Measurements from ENCODE around the gene MAST3.

Gene MAST3

DNA sequence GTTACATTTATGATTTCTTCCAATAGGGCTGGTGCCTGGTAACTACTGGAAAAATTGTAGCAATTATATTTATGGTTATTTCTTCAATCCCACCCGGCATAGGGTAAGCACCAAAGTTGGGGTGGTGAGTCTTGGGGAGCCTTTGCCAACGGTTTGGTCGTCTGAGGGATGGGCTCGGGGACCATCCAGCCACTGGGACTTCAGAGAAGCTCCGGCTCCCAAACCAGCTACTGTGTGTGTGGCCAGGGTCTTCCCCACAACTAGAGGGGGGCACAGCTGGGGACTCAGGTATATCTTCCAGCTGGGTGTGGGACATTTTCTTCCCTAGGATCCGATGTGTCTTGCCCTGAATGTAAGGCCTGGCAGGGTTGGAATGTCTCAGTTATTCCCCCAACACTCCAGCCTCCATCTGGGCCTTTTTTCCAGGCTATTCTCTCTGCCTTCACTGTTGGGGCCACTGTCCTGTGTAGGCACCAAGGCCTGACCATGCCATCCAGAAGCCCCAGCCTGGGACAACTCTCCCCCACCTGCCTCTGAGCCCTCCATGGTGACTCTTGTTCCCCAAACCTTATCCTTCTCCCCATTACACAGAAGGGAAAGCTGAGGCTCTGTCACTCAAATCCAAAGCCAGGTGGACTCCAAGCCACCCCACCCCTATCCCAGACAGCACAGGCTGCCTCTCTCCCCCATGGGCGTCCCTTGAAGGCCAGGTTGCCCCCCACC, 74.9 kb downstream of the MAST3 start:
- no peak overlapping the region for H3K4me3 ChIP-seq (ENCODE audit: extremely low read depth, insufficient read depth, low read length, poor library complexity, severe bottlenecking)
- no peak overlapping the region for H3K27ac ChIP-seq (ENCODE audit: low read depth, low read length, severe bottlenecking)
- WGBS, 2 experiments (ENCODE audit: insufficient coverage in 2 of 2): 85 to 86% methylated on average over 5 to 6 of the region's 7 CpGs
- peaks cover 26% of the 10 kb centered on the region for H3K36me3 ChIP-seq (ENCODE audit: control insufficient read depth, insufficient read depth, low read length)
- no peaks in the 10 kb centered on the region for H3K4me1 ChIP-seq (ENCODE audit: control insufficient read depth, insufficient read depth, low read length, poor library complexity, severe bottlenecking)
- no peaks in the 10 kb centered on the region for H3K9me3 ChIP-seq (ENCODE audit: control insufficient read depth, low read length)

DNA sequence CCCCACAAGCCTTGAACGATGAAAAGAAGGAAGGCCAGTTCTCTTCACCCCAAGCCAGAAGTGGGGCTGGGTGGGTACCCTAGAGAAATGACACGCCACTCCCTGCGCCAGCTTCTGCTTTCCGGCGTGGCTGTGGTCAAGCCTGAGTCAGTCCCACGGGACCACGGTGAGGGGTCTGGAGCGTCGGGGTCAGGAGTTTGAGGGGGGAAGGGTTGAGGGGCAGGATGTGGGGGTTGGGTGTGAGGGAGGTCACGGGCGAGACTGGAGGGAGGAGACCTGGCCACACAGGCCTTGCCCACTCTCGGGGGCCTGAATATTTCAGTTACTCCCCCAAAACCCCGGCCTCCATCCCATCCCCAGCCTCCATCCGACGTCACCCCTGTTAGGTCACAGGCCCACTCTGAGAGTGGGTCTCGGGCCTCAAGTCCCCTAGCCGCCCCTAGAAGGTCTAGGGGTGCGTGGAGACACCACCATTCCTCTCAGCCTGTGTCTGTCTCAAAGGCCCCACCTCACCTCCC, 75.5 kb downstream of the MAST3 start:
- Histone ChIP-seq H3K4me3 (ENCODE audit: extremely low read depth, insufficient read depth, low read length, poor library complexity, severe bottlenecking) (no peak overlapping the region), H3K27ac (ENCODE audit: low read depth, low read length, severe bottlenecking) (no peak overlapping the region)
- WGBS, 2 experiments (ENCODE audit: insufficient coverage in 2 of 2): 84 to 86% methylated on average over 10 to 13 of the region's 18 CpGs

GRCh38 chr19:18173572-18174288, 76.2 kb downstream of the MAST3 start, which contains the start of gene IFI30:
IFI30 (plus strand) TSS chr19:18173813; CDS start chr19:18173842, 29 bp downstream.
- Histone ChIP-seq H3K27ac (ENCODE audit: low read depth, low read length, severe bottlenecking) (no peak within 1 kb of the TSS), H3K4me1 (ENCODE audit: control insufficient read depth, insufficient read depth, low read length, poor library complexity, severe bottlenecking) (no peaks in the 10 kb centered on the region), H3K9me3 (ENCODE audit: control insufficient read depth, low read length) (no peaks in the 10 kb centered on the region), H3K36me3 (ENCODE audit: control insufficient read depth, insufficient read depth, low read length) (peaks cover 16% of the 10 kb centered on the region), H3K4me3 (ENCODE audit: extremely low read depth, insufficient read depth, low read length, poor library complexity, severe bottlenecking) (peak within 1 kb of the TSS; percentile 27)
- 3 to 5% methylated on average over 40 to 44 of the region's 47 CpGs for WGBS, 2 experiments (ENCODE audit: insufficient coverage in 2 of 2)

More for the DNA sequence above, 75.5 kb downstream of the MAST3 start:
- H3K36me3 ChIP-seq (ENCODE audit: control insufficient read depth, insufficient read depth, low read length): peaks cover 21% of the 10 kb centered on the region
- H3K9me3 ChIP-seq (ENCODE audit: control insufficient read depth, low read length): no peaks in the 10 kb centered on the region
- H3K4me1 ChIP-seq (ENCODE audit: control insufficient read depth, insufficient read depth, low read length, poor library complexity, severe bottlenecking): no peaks in the 10 kb centered on the region

GRCh38 chr19:18174983-18175382, 77.4 kb downstream of the MAST3 start:
- no peaks in the 10 kb centered on the region for H3K4me1 ChIP-seq (ENCODE audit: control insufficient read depth, insufficient read depth, low read length, poor library complexity, severe bottlenecking)
- peaks cover 6% of the 10 kb centered on the region for H3K36me3 ChIP-seq (ENCODE audit: control insufficient read depth, insufficient read depth, low read length)
- WGBS, 2 experiments (ENCODE audit: insufficient coverage in 2 of 2): 94% methylated on average over 10 to 11 of the region's 11 CpGs
- no peak overlapping the region for H3K4me3 ChIP-seq (ENCODE audit: extremely low read depth, insufficient read depth, low read length, poor library complexity, severe bottlenecking)
- no peaks in the 10 kb centered on the region for H3K9me3 ChIP-seq (ENCODE audit: control insufficient read depth, low read length)
- H3K27ac ChIP-seq (ENCODE audit: low read depth, low read length, severe bottlenecking): no peak overlapping the region

- H3K36me3 ChIP-seq (ENCODE audit: control insufficient read depth, insufficient read depth, low read length): no peaks in the 10 kb centered on the region
- WGBS, 2 experiments (ENCODE audit: insufficient coverage in 2 of 2): 92 to 95% methylated on average over 12 to 17 of the region's 19 CpGs
- H3K27ac ChIP-seq (ENCODE audit: low read depth, low read length, severe bottlenecking): no peak overlapping the region
- H3K9me3 ChIP-seq (ENCODE audit: control insufficient read depth, low read length): no peaks in the 10 kb centered on the region
- H3K4me1 ChIP-seq (ENCODE audit: control insufficient read depth, insufficient read depth, low read length, poor library complexity, severe bottlenecking): no peaks in the 10 kb centered on the region
- H3K4me3 ChIP-seq (ENCODE audit: extremely low read depth, insufficient read depth, low read length, poor library complexity, severe bottlenecking): no peak overlapping the region
Measured at GRCh38 chr19:18176367-18177310, 79.1 kb downstream of the MAST3 start.

DNA sequence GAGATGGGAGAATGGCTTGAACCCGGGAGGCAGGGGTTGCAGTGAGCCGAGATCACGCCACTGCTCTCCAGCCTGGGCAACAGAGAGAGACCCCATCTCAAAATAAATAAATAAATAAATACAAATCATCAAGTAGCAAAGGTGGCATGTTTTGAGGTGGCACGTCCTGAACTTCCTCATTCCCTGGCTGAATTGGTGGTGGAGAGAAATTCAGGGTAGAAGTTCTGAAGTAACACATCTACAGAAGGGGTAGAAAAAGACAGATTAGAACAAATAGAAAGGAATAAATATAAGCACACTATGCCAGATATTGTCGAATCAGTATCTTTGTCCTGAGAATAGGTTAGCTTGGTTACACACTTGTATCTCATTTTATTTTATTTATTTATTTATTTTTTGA, 82.4 kb downstream of the MAST3 start:
- no peaks in the 10 kb centered on the region for H3K9me3 ChIP-seq (ENCODE audit: control insufficient read depth, low read length)
- no peak overlapping the region for H3K27ac ChIP-seq (ENCODE audit: low read depth, low read length, severe bottlenecking)
- H3K4me1 ChIP-seq (ENCODE audit: control insufficient read depth, insufficient read depth, low read length, poor library complexity, severe bottlenecking): no peaks in the 10 kb centered on the region
- WGBS, 2 experiments (ENCODE audit: insufficient coverage in 2 of 2): 100% methylated on average over 1 of the region's 5 CpGs
- no peak overlapping the region for H3K4me3 ChIP-seq (ENCODE audit: extremely low read depth, insufficient read depth, low read length, poor library complexity, severe bottlenecking)
- no peaks in the 10 kb centered on the region for H3K36me3 ChIP-seq (ENCODE audit: control insufficient read depth, insufficient read depth, low read length)

GRCh38 chr19:18183529-18183928, 86.0 kb downstream of the MAST3 start:
- Histone ChIP-seq H3K4me3 (ENCODE audit: extremely low read depth, insufficient read depth, low read length, poor library complexity, severe bottlenecking) (no peak overlapping the region), H3K27ac (ENCODE audit: low read depth, low read length, severe bottlenecking) (no peak overlapping the region), H3K9me3 (ENCODE audit: control insufficient read depth, low read length) (no peaks in the 10 kb centered on the region), H3K4me1 (ENCODE audit: control insufficient read depth, insufficient read depth, low read length, poor library complexity, severe bottlenecking) (no peaks in the 10 kb centered on the region), H3K36me3 (ENCODE audit: control insufficient read depth, insufficient read depth, low read length) (no peaks in the 10 kb centered on the region)

DNA sequence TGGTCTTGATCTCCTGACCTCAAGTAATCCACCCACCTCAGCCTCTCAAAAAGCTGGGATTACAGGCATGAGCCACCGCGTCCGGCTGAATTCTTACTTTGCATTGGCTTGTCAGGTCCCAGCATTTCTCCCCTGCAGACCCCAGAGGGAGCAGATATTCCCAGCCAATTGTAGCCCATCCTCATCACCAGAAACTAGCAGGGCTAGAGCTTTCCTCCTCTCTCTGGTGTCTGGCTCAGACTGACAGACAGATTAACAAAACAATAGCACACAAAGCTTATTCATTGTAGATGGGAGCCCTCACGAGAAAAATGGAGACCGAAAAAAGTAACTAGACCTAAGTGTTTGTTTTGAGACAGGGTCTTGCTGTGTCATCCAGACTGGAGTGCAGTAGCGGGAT, 88.0 kb downstream of the MAST3 start:
- Histone ChIP-seq H3K9me3 (ENCODE audit: control insufficient read depth, low read length) (no peaks in the 10 kb centered on the region), H3K27ac (ENCODE audit: low read depth, low read length, severe bottlenecking) (no peak overlapping the region), H3K4me3 (ENCODE audit: extremely low read depth, insufficient read depth, low read length, poor library complexity, severe bottlenecking) (no peak overlapping the region), H3K36me3 (ENCODE audit: control insufficient read depth, insufficient read depth, low read length) (no peaks in the 10 kb centered on the region), H3K4me1 (ENCODE audit: control insufficient read depth, insufficient read depth, low read length, poor library complexity, severe bottlenecking) (no peaks in the 10 kb centered on the region)
- WGBS, 2 experiments (ENCODE audit: insufficient coverage in 2 of 2): 49 to 55% methylated on average over 3 to 5 of the region's 6 CpGs

GRCh38 chr19:18190278-18190677, 92.7 kb downstream of the MAST3 start:
- H3K9me3 ChIP-seq (ENCODE audit: control insufficient read depth, low read length): no peaks in the 10 kb centered on the region
- H3K27ac ChIP-seq (ENCODE audit: low read depth, low read length, severe bottlenecking): no peak overlapping the region
- H3K4me3 ChIP-seq (ENCODE audit: extremely low read depth, insufficient read depth, low read length, poor library complexity, severe bottlenecking): no peak overlapping the region
- 80% methylated on average over 1 of the region's 4 CpGs; no CpG with 5 or more reads in 1 of the 2 experiments for WGBS, 2 experiments (ENCODE audit: insufficient coverage in 2 of 2)
- peaks cover 5% of the 10 kb centered on the region for H3K36me3 ChIP-seq (ENCODE audit: control insufficient read depth, insufficient read depth, low read length)
- H3K4me1 ChIP-seq (ENCODE audit: control insufficient read depth, insufficient read depth, low read length, poor library complexity, severe bottlenecking): peaks cover 3% of the 10 kb centered on the region

DNA sequence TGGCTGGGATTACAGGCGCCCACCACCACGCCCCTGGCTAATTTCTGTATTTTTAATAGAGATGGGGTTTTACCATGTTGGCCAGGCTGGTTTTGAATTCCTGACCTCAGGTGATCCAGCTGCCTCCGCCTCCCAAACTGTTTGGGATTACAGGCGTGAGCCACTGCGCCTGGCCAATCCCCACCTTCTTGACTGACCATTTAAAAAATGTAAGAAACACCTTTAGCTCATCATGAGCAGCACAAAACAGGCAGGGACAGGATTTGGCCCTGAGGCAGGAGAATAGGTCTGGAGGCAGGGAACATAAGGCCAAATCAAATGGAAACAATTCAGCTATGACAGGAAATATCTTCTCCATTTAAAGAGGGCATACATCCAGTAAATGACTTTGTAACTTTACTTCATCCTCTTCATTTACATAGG, 94.1 kb downstream of the MAST3 start:
- Histone ChIP-seq H3K27ac (ENCODE audit: low read depth, low read length, severe bottlenecking) (peak overlapping the region; percentile 91), H3K36me3 (ENCODE audit: control insufficient read depth, insufficient read depth, low read length) (peaks cover 17% of the 10 kb centered on the region), H3K4me3 (ENCODE audit: extremely low read depth, insufficient read depth, low read length, poor library complexity, severe bottlenecking) (no peak overlapping the region), H3K9me3 (ENCODE audit: control insufficient read depth, low read length) (no peaks in the 10 kb centered on the region), H3K4me1 (ENCODE audit: control insufficient read depth, insufficient read depth, low read length, poor library complexity, severe bottlenecking) (peaks cover 3% of the 10 kb centered on the region)
- WGBS, 2 experiments (ENCODE audit: insufficient coverage in 2 of 2): 93 to 97% methylated on average over 3 to 5 of the region's 5 CpGs

Measured in mesodermal cell (in vitro differentiated cells).